Natural killer cell treated with Interleukin-12 subunit alpha and Interleukin-12 subunit beta and Interleukin-15 and Interleukin-18, amount 100 ng/mL, for 72 hours (primary cell): Measurements from ENCODE around the gene ACOX1. TPM values are rescaled to one million over a fixed set of nuclear protein-coding genes. Genes with fewer than 3 reads are reported as not detected.

Experiments used
- ATAC-seq, 2 donors: fragments of 150-1000 bp; cut with Tn5 transposase in 1 of 2; sonication (Bioruptor Pico), chemical (Tn5 transposase) in 1 of 2; 2 replicates each; pipeline ENCODE4 v1.10.0; 2021
- DNase-seq: peaks from one replicate; pipeline ENCODE4 v3.0.0; 2022; ENCODE audit warnings: low spot score
- H3K27ac Mint-ChIP-seq, 2 donors: 1 replicate in 1 of 2; 2 replicates in 1 of 2; pipeline ENCODE4 v1.8.0; 2022; ENCODE audit warnings: mixed read lengths in 2 of 2, mild to moderate bottlenecking in 1 of 2, moderate library complexity in 1 of 2
- H3K27me3 Mint-ChIP-seq, 2 donors: 1 replicate in 1 of 2; 2 replicates in 1 of 2; pipeline ENCODE4 v1.8.0; 2022; ENCODE audit warnings: mixed read lengths in 2 of 2
- H3K36me3 Mint-ChIP-seq: one replicate; pipeline ENCODE4 v1.8.0; 2022; ENCODE audit warnings: mixed read lengths
- H3K4me1 Mint-ChIP-seq, 2 donors: 1 replicate in 1 of 2; 2 replicates in 1 of 2; pipeline ENCODE4 v1.8.0; 2022; ENCODE audit warnings: low read depth in 2 of 2, mixed read lengths in 2 of 2, mild to moderate bottlenecking in 1 of 2
- H3K4me3 Mint-ChIP-seq: one replicate; pipeline ENCODE4 v1.8.0; 2022; ENCODE audit warnings: mixed read lengths
- H3K9me3 Mint-ChIP-seq: 2 replicates; pipeline ENCODE4 v1.8.0; 2022; ENCODE audit warnings: mixed read lengths
- total RNA-seq, 2 donors: library from RNA; stranded (reverse); gene quantifications; one replicate each; pipeline ENCODE4 v1.2.3, GENCODE V29; 2022

Gene ACOX1
- total RNA-seq, 2 donors from 2014 or later: 36.8 to 44.6 TPM

DNA sequence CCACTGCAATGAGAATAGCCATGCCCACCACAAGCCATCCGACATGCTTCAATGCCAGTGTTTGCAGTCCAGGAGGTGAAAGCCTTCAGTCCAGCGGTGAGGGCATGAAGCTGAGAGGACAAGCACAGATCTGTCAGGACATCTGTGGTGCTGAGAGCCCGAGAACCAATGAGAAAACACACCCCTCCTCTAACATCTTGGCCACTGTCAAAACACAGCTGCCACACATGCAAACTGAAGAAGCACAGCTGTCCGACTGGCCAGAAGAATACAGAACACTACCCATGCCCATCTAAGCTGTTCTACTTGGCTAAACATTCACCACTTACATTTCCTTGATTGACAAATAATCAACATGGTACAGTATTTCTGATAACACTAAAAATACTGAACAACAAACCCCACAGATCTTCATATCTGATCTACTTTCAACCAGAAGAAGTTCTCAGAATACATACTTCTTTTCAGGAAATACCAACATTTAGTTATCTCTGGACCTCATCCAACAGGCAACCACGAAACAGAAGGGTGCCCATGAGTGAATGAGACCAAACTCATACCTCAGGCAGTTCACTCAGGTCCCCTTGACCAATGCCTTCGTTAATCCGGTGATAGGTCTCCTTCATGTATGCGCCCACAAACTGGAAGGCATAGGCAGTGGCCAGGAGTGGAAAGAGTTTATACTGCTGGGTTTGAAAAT lies 28.0 kb downstream of the ACOX1 start:
- Mint-ChIP-seq H3K27ac (peak overlapping the region in 1 of 2 donors; percentile 10), H3K4me3 (peak overlapping the region; percentile 3), H3K9me3 (no peaks in the 10 kb centered on the region), H3K27me3 (no peaks in the 10 kb centered on the region), H3K4me1 (no peaks in the 10 kb centered on the region), H3K36me3 (peaks cover 10% of the 10 kb centered on the region)
- DNase-seq: no peak
- peak in 1 of 2 donors; percentile 70 for ATAC-seq

DNA sequence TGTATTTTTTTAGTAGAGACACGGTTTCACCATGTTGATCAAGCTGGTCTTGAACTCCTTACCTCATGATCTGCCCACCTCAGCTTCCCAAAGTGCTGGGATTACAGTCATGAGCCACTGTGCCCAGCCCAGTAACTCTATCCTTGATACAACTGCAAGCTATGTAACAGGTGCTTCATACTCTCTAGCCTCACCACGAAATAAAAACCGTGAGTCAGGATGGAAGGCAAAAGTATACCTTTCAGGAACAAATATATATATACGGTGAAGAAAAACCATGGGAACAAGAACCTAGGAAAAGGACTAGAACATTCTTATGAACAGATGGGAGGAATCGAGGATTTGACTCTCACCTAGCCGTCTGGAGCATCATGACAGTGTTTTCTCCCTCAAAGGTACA lies 28.5 kb downstream of the ACOX1 start:
- Mint-ChIP-seq H3K4me1 (no peaks in the 10 kb centered on the region), H3K27ac (peak overlapping the region in 1 of 2 donors; percentile 10), H3K9me3 (no peaks in the 10 kb centered on the region), H3K27me3 (no peaks in the 10 kb centered on the region), H3K36me3 (peaks cover 7% of the 10 kb centered on the region), H3K4me3 (no peak overlapping the region)
- no peak for DNase-seq
- ATAC-seq: no peak

DNA sequence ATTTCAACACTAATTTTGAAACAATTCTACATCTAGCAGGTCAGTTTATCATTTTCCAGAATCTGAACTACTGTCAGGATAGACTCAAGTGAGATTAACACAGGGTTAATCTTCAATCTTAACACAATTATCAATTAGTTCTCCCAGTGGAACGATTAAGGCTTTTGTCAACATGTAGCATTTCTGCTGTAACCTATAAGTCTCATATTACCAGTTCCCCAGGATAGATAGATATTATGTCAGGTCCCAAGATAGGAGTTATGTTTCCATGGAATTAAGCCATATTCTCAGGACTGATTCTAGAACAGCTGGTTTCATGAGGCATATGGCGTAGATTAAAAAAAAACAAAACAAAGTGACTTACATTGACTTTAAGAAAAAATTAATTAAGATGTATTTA lies 33.8 kb downstream of the ACOX1 start:
- Mint-ChIP-seq H3K4me1 (peaks cover 6% of the 10 kb centered on the region in 2 donors), H3K4me3 (no peak overlapping the region)

DNA sequence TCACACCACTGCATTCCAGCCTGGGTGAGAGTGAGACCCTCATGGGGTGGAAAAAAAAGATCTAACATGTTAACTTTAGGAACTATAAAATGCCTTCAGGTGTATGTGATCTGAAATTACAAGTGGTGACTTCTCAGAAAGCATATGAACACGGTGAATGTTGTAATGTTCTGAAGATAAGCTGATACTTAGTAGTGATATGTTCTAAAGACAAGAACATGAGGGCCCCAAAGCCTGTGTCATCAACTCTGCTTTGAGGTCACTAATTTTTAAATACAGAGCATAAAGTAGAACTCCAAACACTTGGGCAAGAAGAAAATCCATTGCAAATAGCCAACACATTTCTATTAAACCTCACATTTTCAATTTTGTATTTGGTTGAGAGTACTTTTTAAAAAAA lies 35.5 kb downstream of the ACOX1 start:
- Mint-ChIP-seq H3K36me3 (no peaks in the 10 kb centered on the region), H3K4me1 (peaks cover 6% of the 10 kb centered on the region in 2 donors), H3K27me3 (no peaks in the 10 kb centered on the region), H3K27ac (peak overlapping the region in 1 of 2 donors; percentile 44), H3K9me3 (no peaks in the 10 kb centered on the region), H3K4me3 (no peak overlapping the region)
- no peak for DNase-seq
- no peak for ATAC-seq

More for the DNA sequence above, 33.8 kb downstream of the ACOX1 start:
- DNase-seq (no peak), ATAC-seq (no peak)
- H3K27me3 Mint-ChIP-seq: no peaks in the 10 kb centered on the region
- H3K36me3 Mint-ChIP-seq: peaks cover 6% of the 10 kb centered on the region
- H3K27ac Mint-ChIP-seq: no peak overlapping the region
- no peaks in the 10 kb centered on the region for H3K9me3 Mint-ChIP-seq

DNA sequence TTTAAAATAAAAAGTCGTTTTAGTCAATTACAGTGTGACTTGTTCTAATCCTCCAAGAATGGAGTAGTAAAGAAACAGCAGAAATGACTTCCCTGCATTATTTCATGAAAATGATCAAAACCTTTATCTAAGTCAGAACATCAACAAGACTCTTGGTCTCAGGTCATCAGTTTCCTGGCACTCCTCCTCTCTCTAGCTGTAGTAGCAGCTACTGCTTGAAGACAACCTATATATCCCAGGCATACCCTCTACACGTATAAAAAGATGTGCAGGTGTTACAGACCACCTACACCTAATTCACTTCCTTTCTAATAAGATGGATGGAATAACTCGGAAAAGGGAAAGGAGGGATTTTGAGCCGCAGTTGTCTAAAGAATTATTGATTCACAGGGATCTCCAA lies 36.5 kb downstream of the ACOX1 start:
- H3K27me3 Mint-ChIP-seq: no peaks in the 10 kb centered on the region
- no peaks in the 10 kb centered on the region for H3K36me3 Mint-ChIP-seq
- no peak overlapping the region for H3K27ac Mint-ChIP-seq
- no peak overlapping the region for H3K4me3 Mint-ChIP-seq
- ATAC-seq: no peak
- H3K9me3 Mint-ChIP-seq: no peaks in the 10 kb centered on the region
- no peak for DNase-seq
- peaks cover 6 to 9% of the 10 kb centered on the region in 2 donors for H3K4me1 Mint-ChIP-seq

DNA sequence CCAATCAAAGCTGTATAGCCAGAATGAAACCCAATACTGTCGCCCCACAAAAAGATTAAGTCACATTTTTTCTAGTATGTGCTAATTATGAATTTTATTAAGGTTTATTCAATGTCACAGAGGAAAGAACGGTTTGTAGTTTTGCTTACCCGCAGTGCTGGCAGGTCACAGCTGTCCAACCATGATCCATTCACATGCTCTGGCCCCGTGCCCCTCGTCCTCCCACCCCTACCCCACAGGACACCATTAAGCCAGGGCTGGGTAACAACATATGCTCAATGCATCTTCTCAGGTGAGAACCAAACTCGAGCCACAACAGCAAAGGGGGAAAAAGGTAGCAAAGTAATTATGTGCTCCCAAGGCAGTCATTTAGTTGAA lies 37.5 kb downstream of the ACOX1 start:
- H3K27ac Mint-ChIP-seq: peak overlapping the region; percentile 70 to 79
- H3K4me3 Mint-ChIP-seq: peak overlapping the region; percentile 97
- no peaks in the 10 kb centered on the region for H3K27me3 Mint-ChIP-seq
- H3K9me3 Mint-ChIP-seq: no peaks in the 10 kb centered on the region
- H3K4me1 Mint-ChIP-seq: peaks cover 6 to 9% of the 10 kb centered on the region in 2 donors
- DNase-seq (no peak), ATAC-seq (no peak)
- H3K36me3 Mint-ChIP-seq: no peaks in the 10 kb centered on the region

DNA sequence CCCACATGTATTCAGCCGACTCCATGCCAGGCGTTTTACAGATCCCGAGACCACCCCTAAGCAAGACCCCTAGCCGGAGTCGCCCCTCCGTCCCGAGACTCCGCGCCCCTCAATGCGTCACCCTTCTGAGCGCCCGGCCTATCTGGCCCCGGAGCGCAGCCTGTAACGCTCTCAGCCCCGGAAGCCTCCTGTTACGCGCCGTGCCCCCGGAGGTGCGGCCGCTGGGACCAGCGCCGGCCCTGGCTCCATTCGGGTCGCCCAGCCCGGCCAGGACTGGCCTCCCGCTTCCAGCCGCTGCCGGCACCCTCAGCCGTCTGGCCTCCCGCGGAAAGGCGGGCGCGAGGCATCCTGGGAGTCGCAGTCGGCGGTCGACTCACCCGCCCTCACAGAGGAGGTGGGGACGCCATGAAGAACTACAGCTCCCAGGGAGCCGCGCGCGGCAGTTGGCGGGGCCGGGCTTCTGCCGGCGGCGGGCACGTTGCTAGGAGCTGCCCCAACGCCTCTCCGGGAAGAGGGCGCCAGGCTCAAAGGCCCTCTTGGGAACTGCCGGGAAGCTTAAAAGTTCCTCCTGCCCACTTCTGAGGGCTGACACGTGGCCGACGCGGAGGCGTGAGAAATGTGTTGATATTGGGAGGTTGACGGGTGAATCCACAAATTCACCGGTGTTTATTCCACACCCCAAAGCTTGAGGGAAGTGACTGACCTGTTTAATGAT lies 38.1 kb downstream of the ACOX1 start, which contains the start of gene FBF1:
FBF1 (minus strand) TSS at position 316 of the 715 bp plus-strand sequence. CDS start 2,893 bp downstream, outside the sequence.
- H3K4me3 Mint-ChIP-seq: peak within 1 kb of the TSS; percentile 97
- peak within 1 kb of the TSS; percentile 70 to 79 for H3K27ac Mint-ChIP-seq
- ATAC-seq (peak; percentile 99 to 100), DNase-seq (peak; percentile 93)
- H3K36me3 Mint-ChIP-seq: no peaks in the 10 kb centered on the region
- H3K4me1 Mint-ChIP-seq: peaks cover 6 to 9% of the 10 kb centered on the region in 2 donors
- no peaks in the 10 kb centered on the region for H3K27me3 Mint-ChIP-seq
- H3K9me3 Mint-ChIP-seq: no peaks in the 10 kb centered on the region

DNA sequence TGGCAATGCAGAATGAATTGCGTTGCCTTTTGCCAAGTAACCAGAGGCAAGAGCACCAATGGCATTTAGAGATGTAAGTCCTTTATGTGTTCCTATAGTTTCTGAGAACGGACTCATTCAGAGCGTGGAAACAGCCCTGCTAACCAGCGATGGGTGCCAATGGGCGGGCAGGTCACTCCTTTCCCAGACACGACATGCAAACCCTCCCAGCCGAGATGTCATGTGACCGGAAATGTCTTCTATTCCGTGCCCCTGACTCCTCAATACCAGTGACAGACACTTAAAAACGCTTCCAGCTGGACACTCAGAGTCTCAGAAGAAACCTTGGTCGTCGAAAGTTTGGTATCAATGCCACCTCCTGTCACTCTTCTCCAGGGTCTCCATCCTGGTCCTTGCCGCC lies 41.3 kb downstream of the ACOX1 start:
- Mint-ChIP-seq H3K36me3 (no peaks in the 10 kb centered on the region), H3K27me3 (no peaks in the 10 kb centered on the region), H3K4me1 (peaks cover 6 to 9% of the 10 kb centered on the region in 2 donors), H3K9me3 (no peaks in the 10 kb centered on the region), H3K27ac (no peak overlapping the region), H3K4me3 (no peak overlapping the region)
- DNase-seq: no peak
- no peak for ATAC-seq

DNA sequence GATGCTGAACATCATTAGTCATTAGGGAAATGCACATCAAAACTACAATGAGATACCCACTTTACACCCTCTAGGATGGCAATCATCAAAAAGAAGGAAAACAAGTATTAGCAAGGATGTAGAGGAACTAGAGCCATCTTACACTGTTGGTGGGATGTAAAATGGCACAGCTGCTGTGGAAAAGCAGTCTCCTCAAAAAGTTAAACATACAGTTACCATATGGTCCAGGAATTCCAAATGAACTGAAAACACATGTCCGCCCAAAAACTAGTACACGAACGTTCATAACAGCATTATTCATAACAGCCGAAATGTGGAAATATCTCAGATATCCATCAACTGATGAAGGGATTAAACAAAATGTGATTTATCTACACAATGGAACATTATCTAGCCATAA lies 45.2 kb downstream of the ACOX1 start:
- H3K4me1 Mint-ChIP-seq: peaks cover 0 to 3% of the 10 kb centered on the region in 2 donors
- H3K4me3 Mint-ChIP-seq: no peak overlapping the region
- DNase-seq (no peak), ATAC-seq (no peak)
- H3K27me3 Mint-ChIP-seq: no peaks in the 10 kb centered on the region
- H3K27ac Mint-ChIP-seq: no peak overlapping the region
- no peaks in the 10 kb centered on the region for H3K9me3 Mint-ChIP-seq
- no peaks in the 10 kb centered on the region for H3K36me3 Mint-ChIP-seq

DNA sequence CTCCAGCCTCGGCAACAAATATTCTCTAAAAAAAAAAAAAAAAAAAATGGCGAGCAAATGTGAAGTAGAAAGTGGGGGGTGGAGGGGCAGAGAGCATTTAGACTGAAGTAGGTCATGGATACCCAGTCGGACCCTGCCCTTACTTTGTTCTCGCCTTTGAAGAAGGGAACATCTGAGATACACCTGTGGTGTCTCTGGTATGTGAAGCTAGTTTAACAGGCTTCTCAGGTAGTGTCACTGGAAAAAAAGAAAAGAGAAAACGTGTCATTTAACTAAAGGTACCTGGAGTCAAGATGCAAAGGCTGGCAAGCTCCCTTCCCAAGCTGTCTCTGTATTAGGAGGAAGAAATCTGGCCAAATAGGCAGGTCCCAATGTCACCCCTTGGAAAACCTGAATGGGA lies 46.1 kb downstream of the ACOX1 start:
- Mint-ChIP-seq H3K4me3 (no peak overlapping the region), H3K36me3 (no peaks in the 10 kb centered on the region), H3K27ac (no peak overlapping the region), H3K9me3 (no peaks in the 10 kb centered on the region), H3K4me1 (peaks cover 0 to under 1% of the 10 kb centered on the region in 2 donors), H3K27me3 (no peaks in the 10 kb centered on the region)
- ATAC-seq (no peak), DNase-seq (peak; percentile 31)

DNA sequence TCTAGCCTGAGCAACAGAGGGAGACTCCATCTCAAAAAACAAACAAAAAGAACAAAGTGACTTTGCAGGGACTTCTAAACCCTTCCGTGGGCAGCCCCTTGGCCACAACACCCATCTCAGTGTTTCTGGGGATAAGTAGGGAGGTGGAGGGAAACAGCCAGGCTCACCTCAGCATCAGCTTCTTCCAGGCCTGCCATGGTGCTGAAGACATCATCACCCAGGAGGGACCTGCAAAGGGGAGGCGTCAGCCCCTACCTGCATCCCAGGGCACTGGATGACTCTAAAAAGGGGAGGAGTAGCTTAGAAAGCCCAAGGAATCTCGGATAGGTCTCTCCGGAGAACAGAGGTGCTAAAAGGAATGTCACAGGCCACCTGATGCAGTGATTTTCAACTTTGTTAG lies 47.9 kb downstream of the ACOX1 start:
- H3K4me3 Mint-ChIP-seq: no peak overlapping the region
- no peak for ATAC-seq

DNA sequence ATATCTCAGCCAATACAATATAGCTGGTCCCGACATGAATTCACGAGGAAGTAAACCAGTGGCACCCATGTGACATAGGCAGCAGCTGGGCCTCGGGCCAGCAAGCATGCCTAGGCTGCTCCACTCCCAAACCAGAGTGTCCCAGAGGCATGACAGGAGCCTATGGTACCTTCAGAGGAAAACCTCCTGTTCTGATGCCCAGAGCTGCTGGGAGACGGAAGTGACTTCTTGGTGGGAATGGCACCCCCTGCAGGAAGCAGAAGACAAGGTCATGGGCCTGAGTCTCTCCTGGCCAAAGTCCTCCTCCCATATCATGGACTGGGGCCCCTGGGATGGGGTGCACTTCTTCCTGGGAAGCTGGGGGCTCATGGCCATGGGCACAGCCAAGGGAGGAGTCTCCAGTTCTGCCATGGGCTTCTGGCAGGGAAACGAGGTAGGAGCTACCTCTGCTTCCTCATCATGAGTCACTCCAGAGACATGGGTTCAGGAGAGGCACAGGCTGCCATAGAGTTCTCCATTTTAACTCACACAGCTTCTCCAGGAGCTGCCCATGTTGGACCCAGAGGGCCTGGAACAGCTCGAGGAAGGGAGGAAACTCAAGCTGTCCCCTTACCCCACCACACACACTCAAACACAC lies 51.6 kb downstream of the ACOX1 start:
- peak in 1 of 2 donors; percentile 12 for ATAC-seq
- no peak overlapping the region for H3K4me3 Mint-ChIP-seq

More for the DNA sequence above, 47.9 kb downstream of the ACOX1 start:
- Mint-ChIP-seq H3K27me3 (no peaks in the 10 kb centered on the region), H3K27ac (no peak overlapping the region), H3K36me3 (no peaks in the 10 kb centered on the region), H3K9me3 (no peaks in the 10 kb centered on the region), H3K4me1 (no peaks in the 10 kb centered on the region)
- DNase-seq: peak; percentile 40

DNA sequence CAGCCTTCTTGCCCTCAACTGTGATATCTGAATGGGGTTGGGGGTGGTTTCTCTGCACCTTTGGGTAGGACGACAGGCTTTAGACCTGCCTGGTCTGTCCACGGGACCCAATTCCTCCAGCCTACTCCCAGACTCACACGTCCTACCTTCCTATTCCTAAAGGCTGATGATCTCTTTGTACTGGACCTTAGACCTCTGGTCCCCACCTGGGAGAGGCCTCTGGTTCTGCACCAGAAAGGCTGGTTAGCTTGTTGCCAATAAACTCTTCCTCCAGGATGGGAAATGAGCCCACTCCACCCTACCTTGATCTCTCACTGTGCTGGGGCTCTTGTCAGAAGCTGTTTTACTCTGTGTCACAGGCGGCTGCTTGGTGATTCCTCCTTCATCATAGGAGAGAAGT lies 52.5 kb downstream of the ACOX1 start:
- ATAC-seq: no peak
- Mint-ChIP-seq H3K27me3 (no peaks in the 10 kb centered on the region), H3K4me3 (no peak overlapping the region), H3K4me1 (no peaks in the 10 kb centered on the region), H3K36me3 (no peaks in the 10 kb centered on the region), H3K27ac (no peak overlapping the region), H3K9me3 (no peaks in the 10 kb centered on the region)
- DNase-seq: no peak

More for the DNA sequence above, 51.6 kb downstream of the ACOX1 start:
- Mint-ChIP-seq H3K36me3 (no peaks in the 10 kb centered on the region), H3K27me3 (no peaks in the 10 kb centered on the region), H3K4me1 (no peaks in the 10 kb centered on the region), H3K9me3 (no peaks in the 10 kb centered on the region), H3K27ac (no peak overlapping the region)
- DNase-seq: no peak

DNA sequence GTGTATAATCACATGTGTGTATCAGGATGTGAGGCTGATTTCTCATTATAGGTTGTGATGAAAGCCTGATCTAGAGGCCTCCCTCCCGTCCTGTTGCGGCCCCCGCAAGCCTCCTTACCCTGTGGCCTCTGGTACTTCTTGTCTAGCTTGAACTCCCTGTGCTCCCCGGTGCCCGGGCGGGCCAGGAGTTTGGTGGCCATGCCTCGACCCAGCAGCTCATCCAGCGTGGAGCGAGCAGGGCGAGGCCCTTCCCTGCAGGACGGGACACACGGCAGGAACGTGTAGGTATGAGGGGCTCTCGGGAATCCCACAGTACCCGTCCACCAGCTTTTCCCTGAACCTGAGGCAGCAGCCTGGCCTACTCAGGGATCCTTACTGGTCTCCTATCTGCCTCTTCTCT lies 53.1 kb downstream of the ACOX1 start:
- DNase-seq (no peak), ATAC-seq (no peak)
- Mint-ChIP-seq H3K27me3 (no peaks in the 10 kb centered on the region), H3K27ac (no peak overlapping the region), H3K4me3 (no peak overlapping the region), H3K36me3 (no peaks in the 10 kb centered on the region), H3K4me1 (no peaks in the 10 kb centered on the region), H3K9me3 (no peaks in the 10 kb centered on the region)
